ENCODE measurements around the gene B3GNT9.

The B3GNT9 gene

GRCh38 chr16:67192781-67193361 lies 42.1 kb upstream of the B3GNT9 start:
- TF ChIP-seq ZBTB7A (IDR thresholded peaks at IDR 0.05; ENCODE audit: low read depth), result no peak
- no peak for TF ChIP-seq EP300 (IDR thresholded peaks at IDR 0.05; ENCODE audit: borderline replicate concordance)
- no peak for TF ChIP-seq TEAD4 (IDR thresholded peaks at IDR 0.05)
- no peak for TF ChIP-seq TAF1 (IDR thresholded peaks at IDR 0.05; ENCODE audit: low read depth)
- TF ChIP-seq FOXM1 (IDR thresholded peaks at IDR 0.05; ENCODE audit: borderline replicate concordance, low read depth), result no peak
- TF ChIP-seq MAX (IDR thresholded peaks at IDR 0.05), result no peak
- no peak for TF ChIP-seq CREB1 (IDR thresholded peaks at IDR 0.05; ENCODE audit: low read depth)
- TF ChIP-seq REST (IDR thresholded peaks at IDR 0.05; ENCODE audit: low read depth), result no peak
- TF ChIP-seq CEBPB (IDR thresholded peaks at IDR 0.05), result no peak
- TF ChIP-seq USF1 (IDR thresholded peaks at IDR 0.05), result no peak

GRCh38 chr16:67191995-67192681 lies 41.3 kb upstream of the B3GNT9 start, which contains the start of gene E2F4:
Gene E2F4 (plus strand): TSS chr16:67192155. CDS start chr16:67192228, 73 bp downstream.
- TF ChIP-seq USF1 (IDR thresholded peaks at IDR 0.05) (peak; percentile 50), TAF1 (IDR thresholded peaks at IDR 0.05; ENCODE audit: low read depth) (peak; percentile 41; the same call in 1 of the 2 replicates), RAD21 (IDR thresholded peaks at IDR 0.05; ENCODE audit: low read depth) (no peak), EGR1 (IDR thresholded peaks at IDR 0.05) (0 out of 2 replicates have a peak, but pooled peaks have one; percentile 9), TCF12 (IDR thresholded peaks at IDR 0.05; ENCODE audit: low read depth) (peak; percentile 36; the same call in 1 of the 2 replicates), REST (IDR thresholded peaks at IDR 0.05; ENCODE audit: low read depth) (no peak), YY1 (IDR thresholded peaks at IDR 0.05; ENCODE audit: low read depth) (0 out of 2 replicates have a peak, but pooled peaks have one; percentile 55)

GRCh38 chr16:67191411-67191994 lies 40.7 kb upstream of the B3GNT9 start:
- no peak for TF ChIP-seq EP300 (IDR thresholded peaks at IDR 0.05; ENCODE audit: borderline replicate concordance)
- TF ChIP-seq TCF12 (IDR thresholded peaks at IDR 0.05; ENCODE audit: low read depth), result no peak
- TF ChIP-seq REST (IDR thresholded peaks at IDR 0.05; ENCODE audit: low read depth), result no peak
- TF ChIP-seq CREB1 (IDR thresholded peaks at IDR 0.05; ENCODE audit: low read depth), result no peak
- no peak for TF ChIP-seq RAD21 (IDR thresholded peaks at IDR 0.05; ENCODE audit: low read depth)
- TF ChIP-seq TAF1 (IDR thresholded peaks at IDR 0.05; ENCODE audit: low read depth), result no peak
- no peak for TF ChIP-seq MAX (IDR thresholded peaks at IDR 0.05)
- no peak for TF ChIP-seq USF1 (IDR thresholded peaks at IDR 0.05)
- TF ChIP-seq YY1 (IDR thresholded peaks at IDR 0.05; ENCODE audit: low read depth), result no peak
- no peak for TF ChIP-seq TEAD4 (IDR thresholded peaks at IDR 0.05)
- TF ChIP-seq CEBPB (IDR thresholded peaks at IDR 0.05), result no peak
- TF ChIP-seq FOXM1 (IDR thresholded peaks at IDR 0.05; ENCODE audit: borderline replicate concordance, low read depth), result no peak
- no peak for TF ChIP-seq EGR1 (IDR thresholded peaks at IDR 0.05)
- TF ChIP-seq ZBTB7A (IDR thresholded peaks at IDR 0.05; ENCODE audit: low read depth), result no peak
- TF ChIP-seq NFIC (IDR thresholded peaks at IDR 0.05), result no peak
